ENCODE measurements around the gene HUNK. TPM values are rescaled to one million over a fixed set of nuclear protein-coding genes. Genes with fewer than 3 reads are reported as not detected.

Gene HUNK
- total RNA-seq, 1 experiment from 2014 or later = 2.1 TPM

GRCh38 chr21:31952828-31953227 lies 80.0 kb downstream of the HUNK start:
- no peak overlapping the region for H3K4me3 ChIP-seq (ENCODE audit: low read depth, low read length, poor library complexity, severe bottlenecking)
- TF ChIP-seq CTCF (conservative IDR thresholded peaks at IDR 0.05; ENCODE audit: low read depth, low read length) (no peak), EZH2 (IDR thresholded peaks at IDR 0.05; ENCODE audit: borderline replicate concordance, low read depth, low read length, poor library complexity, severe bottlenecking) (no peak)
- no peak for DNase-seq (ENCODE audit: low spot score)
- H3K36me3 ChIP-seq (ENCODE audit: insufficient read depth, low read length, poor library complexity, severe bottlenecking) = no peaks in the 10 kb centered on the region
- POLR2A ChIA-PET (ENCODE audit: low non-redundant PET) = no interaction called here
- CTCF ChIA-PET = interaction anchor here (0.6 kb wide), 1 partner anchor 45 kb away, joined by 5 read pairs; no protein-coding TSS in a partner anchor
- no peaks in the 10 kb centered on the region for H3K9me3 ChIP-seq (ENCODE audit: low read depth, low read length, poor library complexity, severe bottlenecking)
- no peaks in the 10 kb centered on the region for H3K4me1 ChIP-seq (ENCODE audit: insufficient read depth, low read length, poor library complexity, severe bottlenecking)
- no peak overlapping the region for H3K27ac ChIP-seq (ENCODE audit: low read depth, low read length, poor library complexity, severe bottlenecking)
- intact Hi-C loops (cut with micrococcal nuclease; ENCODE audit: unreplicated experiment) = no loop called here
- no peaks in the 10 kb centered on the region for H3K27me3 ChIP-seq (replicated peaks; ENCODE audit: insufficient read depth, low read depth, low read length, poor library complexity)
- BruUV-seq (replicated peaks) = no TSS peak

- BruUV-seq (replicated peaks) = no TSS peak
- DNase-seq (ENCODE audit: low spot score) = no peak
- ChIA-PET CTCF (no interaction called here), POLR2A (ENCODE audit: low non-redundant PET) (no interaction called here)
- Histone ChIP-seq H3K36me3 (ENCODE audit: insufficient read depth, low read length, poor library complexity, severe bottlenecking) (no peaks in the 10 kb centered on the region), H3K27ac (ENCODE audit: low read depth, low read length, poor library complexity, severe bottlenecking) (no peak overlapping the region), H3K27me3 (replicated peaks; ENCODE audit: insufficient read depth, low read depth, low read length, poor library complexity) (no peaks in the 10 kb centered on the region), H3K4me1 (ENCODE audit: insufficient read depth, low read length, poor library complexity, severe bottlenecking) (no peaks in the 10 kb centered on the region), H3K4me3 (ENCODE audit: low read depth, low read length, poor library complexity, severe bottlenecking) (no peak overlapping the region), H3K9me3 (ENCODE audit: low read depth, low read length, poor library complexity, severe bottlenecking) (no peaks in the 10 kb centered on the region)
- intact Hi-C loops (cut with micrococcal nuclease; ENCODE audit: unreplicated experiment) = no loop called here
- no peak for TF ChIP-seq CTCF (conservative IDR thresholded peaks at IDR 0.05; ENCODE audit: low read depth, low read length)
- no peak for TF ChIP-seq EZH2 (IDR thresholded peaks at IDR 0.05; ENCODE audit: borderline replicate concordance, low read depth, low read length, poor library complexity, severe bottlenecking)
Measured at GRCh38 chr21:31957631-31958030, 84.8 kb downstream of the HUNK start.

- no peaks in the 10 kb centered on the region for H3K4me1 ChIP-seq (ENCODE audit: insufficient read depth, low read length, poor library complexity, severe bottlenecking)
- H3K27me3 ChIP-seq (replicated peaks; ENCODE audit: insufficient read depth, low read depth, low read length, poor library complexity) = no peaks in the 10 kb centered on the region
- H3K36me3 ChIP-seq (ENCODE audit: insufficient read depth, low read length, poor library complexity, severe bottlenecking) = no peaks in the 10 kb centered on the region
- no peak overlapping the region for H3K4me3 ChIP-seq (ENCODE audit: low read depth, low read length, poor library complexity, severe bottlenecking)
- intact Hi-C loops (cut with micrococcal nuclease; ENCODE audit: unreplicated experiment) = no loop called here
- DNase-seq (ENCODE audit: low spot score) = no peak
- no peak overlapping the region for H3K27ac ChIP-seq (ENCODE audit: low read depth, low read length, poor library complexity, severe bottlenecking)
- ChIA-PET CTCF (no interaction called here), POLR2A (ENCODE audit: low non-redundant PET) (no interaction called here)
- no peaks in the 10 kb centered on the region for H3K9me3 ChIP-seq (ENCODE audit: low read depth, low read length, poor library complexity, severe bottlenecking)
- BruUV-seq (replicated peaks) = no TSS peak
- TF ChIP-seq CTCF (conservative IDR thresholded peaks at IDR 0.05; ENCODE audit: low read depth, low read length) (no peak), EZH2 (IDR thresholded peaks at IDR 0.05; ENCODE audit: borderline replicate concordance, low read depth, low read length, poor library complexity, severe bottlenecking) (no peak)
Measured at GRCh38 chr21:31959881-31960280, 87.1 kb downstream of the HUNK start.
